ENCODE data around the gene CYTH1. TPM values are rescaled to one million over a fixed set of nuclear protein-coding genes. Genes with fewer than 3 reads are reported as not detected.

CYTH1 gene
- total RNA-seq, 1 donor from 2014 or later = 62.9 TPM

DNA sequence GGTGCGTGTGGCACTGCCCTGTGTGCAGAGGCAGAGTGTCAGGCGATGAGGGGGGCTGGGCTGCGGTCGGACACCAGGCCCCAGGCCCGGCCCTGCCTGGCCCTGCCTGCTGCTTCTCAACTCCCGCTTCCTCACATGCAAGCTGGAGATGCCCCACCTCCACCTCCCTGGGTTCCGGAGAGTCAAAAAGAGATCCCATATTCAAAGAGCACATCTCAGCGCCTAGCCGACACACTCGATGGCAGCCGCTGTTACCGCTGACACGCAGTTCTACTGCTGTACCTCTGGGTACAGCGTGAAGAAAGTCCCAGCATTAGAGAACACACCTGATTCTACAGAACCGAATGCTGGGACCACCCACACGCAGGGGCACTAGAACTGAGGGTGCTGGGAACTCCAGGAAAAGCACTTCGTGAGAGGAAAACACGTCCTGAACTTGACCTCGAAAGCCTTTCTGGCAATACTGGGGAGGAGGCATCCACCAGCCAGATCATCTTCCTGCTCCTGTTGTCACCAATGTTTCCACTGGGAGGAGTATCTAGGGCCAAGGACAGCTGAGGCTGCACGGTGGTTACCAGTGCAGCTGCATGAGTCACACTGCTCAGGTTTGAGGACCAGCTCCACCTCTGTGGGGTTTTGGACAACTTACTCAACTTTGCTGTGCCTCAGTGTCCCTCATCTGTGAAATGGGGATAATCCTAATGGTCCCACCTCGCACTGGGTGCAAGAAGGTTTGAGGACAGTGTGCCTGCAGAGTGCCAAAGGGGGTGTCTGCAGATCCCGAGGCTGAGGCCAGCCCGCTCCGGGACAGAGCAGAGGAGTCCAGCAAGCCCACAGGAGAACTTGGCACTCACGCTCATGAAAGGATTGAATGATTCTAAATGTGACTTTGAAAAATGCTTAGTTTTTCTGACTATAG, 104.5 kb downstream of the CYTH1 start:
- TF ChIP-seq POLR2AphosphoS5 (IDR thresholded peaks at IDR 0.05; ENCODE audit: insufficient read depth in 1 of 2, low read depth in 1 of 2) = no peak
- TF ChIP-seq, protein P1, sequence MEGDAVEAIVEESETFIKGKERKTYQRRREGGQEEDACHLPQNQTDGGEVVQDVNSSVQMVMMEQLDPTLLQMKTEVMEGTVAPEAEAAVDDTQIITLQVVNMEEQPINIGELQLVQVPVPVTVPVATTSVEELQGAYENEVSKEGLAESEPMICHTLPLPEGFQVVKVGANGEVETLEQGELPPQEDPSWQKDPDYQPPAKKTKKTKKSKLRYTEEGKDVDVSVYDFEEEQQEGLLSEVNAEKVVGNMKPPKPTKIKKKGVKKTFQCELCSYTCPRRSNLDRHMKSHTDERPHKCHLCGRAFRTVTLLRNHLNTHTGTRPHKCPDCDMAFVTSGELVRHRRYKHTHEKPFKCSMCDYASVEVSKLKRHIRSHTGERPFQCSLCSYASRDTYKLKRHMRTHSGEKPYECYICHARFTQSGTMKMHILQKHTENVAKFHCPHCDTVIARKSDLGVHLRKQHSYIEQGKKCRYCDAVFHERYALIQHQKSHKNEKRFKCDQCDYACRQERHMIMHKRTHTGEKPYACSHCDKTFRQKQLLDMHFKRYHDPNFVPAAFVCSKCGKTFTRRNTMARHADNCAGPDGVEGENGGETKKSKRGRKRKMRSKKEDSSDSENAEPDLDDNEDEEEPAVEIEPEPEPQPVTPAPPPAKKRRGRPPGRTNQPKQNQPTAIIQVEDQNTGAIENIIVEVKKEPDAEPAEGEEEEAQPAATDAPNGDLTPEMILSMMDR (IDR thresholded peaks at IDR 0.05) = no peak
- no peak for TF ChIP-seq POLR2A (IDR thresholded peaks at IDR 0.05)
- intact Hi-C loops (cut with DNase I) = no loop called here
- no peak overlapping the region for H3K4me3 ChIP-seq
- H3K9me3 ChIP-seq = no peaks in the 10 kb centered on the region
- H3K4me1 ChIP-seq = peaks cover 18% of the 10 kb centered on the region
- DNase-seq (ENCODE audit: extremely low spot score in 2 of 2) = no peak
- peaks cover 0 to 55% of the 10 kb centered on the region in 2 donors for H3K36me3 ChIP-seq
- H3K27ac ChIP-seq = no peak overlapping the region
- no peaks in the 10 kb centered on the region for H3K27me3 ChIP-seq

DNA sequence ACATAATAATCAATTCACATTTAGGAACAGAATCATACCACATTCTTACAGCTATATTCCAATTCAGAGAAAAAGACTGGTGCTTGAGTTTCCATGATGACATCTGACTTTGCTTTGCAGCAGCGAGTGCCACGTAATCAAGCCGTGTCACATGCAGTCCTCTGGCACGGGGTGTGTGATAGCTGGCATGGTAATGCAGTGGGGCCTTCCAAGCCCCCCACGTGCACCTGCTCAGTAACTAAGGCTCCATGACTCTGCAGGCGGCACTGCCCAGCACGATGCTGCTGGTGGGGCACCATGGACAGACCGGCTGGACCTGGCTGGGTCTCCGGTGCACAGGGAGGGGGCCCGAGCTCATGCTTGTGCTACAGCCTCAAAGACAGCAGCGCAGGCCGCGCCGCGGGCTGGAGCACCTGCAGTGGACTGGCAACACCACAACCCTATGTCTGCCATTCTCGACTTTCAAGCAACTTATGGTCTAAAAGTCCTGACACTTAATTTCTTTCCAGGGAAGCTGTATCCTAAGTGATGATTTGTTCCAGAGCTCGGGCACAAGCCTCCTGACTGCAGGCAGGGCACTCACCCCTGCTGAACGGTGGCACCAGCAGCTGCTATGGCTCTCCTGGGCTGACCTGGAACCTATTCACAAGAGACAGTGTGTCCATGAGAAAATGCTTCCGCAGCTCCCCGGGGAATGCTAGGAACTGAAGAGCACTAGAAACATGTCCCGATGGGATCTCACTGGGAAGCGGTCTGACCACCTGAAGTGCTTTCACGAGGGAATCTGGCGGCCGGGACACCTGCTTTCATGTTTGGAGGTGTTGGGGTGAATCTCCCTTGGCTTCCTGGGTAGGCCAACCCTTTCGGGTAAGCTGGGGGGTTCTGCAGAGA, 105.4 kb downstream of the CYTH1 start:
- Histone ChIP-seq H3K4me3 (no peak overlapping the region), H3K27ac (no peak overlapping the region), H3K9me3 (no peaks in the 10 kb centered on the region), H3K36me3 (peaks cover 0 to 55% of the 10 kb centered on the region in 2 donors), H3K4me1 (peaks cover 18% of the 10 kb centered on the region), H3K27me3 (no peaks in the 10 kb centered on the region)
- intact Hi-C loops (cut with DNase I) = no loop called here
- no peak for DNase-seq (ENCODE audit: extremely low spot score in 2 of 2)
- TF ChIP-seq POLR2A (IDR thresholded peaks at IDR 0.05) = no peak
- TF ChIP-seq POLR2AphosphoS5 (IDR thresholded peaks at IDR 0.05; ENCODE audit: insufficient read depth in 1 of 2, low read depth in 1 of 2) = no peak
- TF ChIP-seq, protein P1 (IDR thresholded peaks at IDR 0.05) = no peak

DNA sequence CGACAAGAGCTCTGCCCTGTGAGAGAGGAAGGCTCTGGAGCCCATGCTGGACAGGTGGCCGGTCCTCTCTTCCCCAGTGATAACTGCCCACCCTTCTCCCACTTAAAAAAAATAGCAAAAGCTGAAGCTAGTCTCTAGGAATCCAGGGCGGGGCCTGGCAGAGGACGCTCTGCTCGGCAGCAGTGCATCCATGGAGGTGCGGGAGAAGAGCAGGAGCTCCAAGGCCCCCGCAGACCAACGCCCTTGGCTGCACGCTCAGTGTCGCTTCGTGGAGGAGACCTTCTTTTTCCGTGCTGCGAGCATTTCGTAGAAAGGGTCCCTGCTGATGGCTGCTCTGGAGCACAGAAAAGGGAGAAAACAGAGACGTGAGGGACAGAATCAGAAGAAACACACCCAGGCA, 106.2 kb downstream of the CYTH1 start:
- intact Hi-C loops (cut with DNase I) = no loop called here
- Histone ChIP-seq H3K27ac (no peak overlapping the region), H3K27me3 (no peaks in the 10 kb centered on the region), H3K4me1 (peaks cover 10% of the 10 kb centered on the region), H3K36me3 (peaks cover 0 to 55% of the 10 kb centered on the region in 2 donors), H3K4me3 (no peak overlapping the region), H3K9me3 (no peaks in the 10 kb centered on the region)
- TF ChIP-seq POLR2A (IDR thresholded peaks at IDR 0.05) (no peak), POLR2AphosphoS5 (IDR thresholded peaks at IDR 0.05; ENCODE audit: insufficient read depth in 1 of 2, low read depth in 1 of 2) (no peak)
- TF ChIP-seq, protein P1 (IDR thresholded peaks at IDR 0.05) = no peak
- DNase-seq (ENCODE audit: extremely low spot score in 2 of 2) = no peak

GRCh38 chr17:78675316-78675616, 106.8 kb downstream of the CYTH1 start:
- Histone ChIP-seq H3K4me3 (no peak overlapping the region), H3K9me3 (no peaks in the 10 kb centered on the region), H3K27ac (no peak overlapping the region), H3K27me3 (no peaks in the 10 kb centered on the region), H3K4me1 (peaks cover 6% of the 10 kb centered on the region), H3K36me3 (peaks cover 0 to 55% of the 10 kb centered on the region in 2 donors)
- intact Hi-C loops (cut with DNase I) = no loop called here
- TF ChIP-seq, protein P1 (IDR thresholded peaks at IDR 0.05) = no peak
- TF ChIP-seq POLR2A (IDR thresholded peaks at IDR 0.05) = no peak
- no peak for TF ChIP-seq POLR2AphosphoS5 (IDR thresholded peaks at IDR 0.05; ENCODE audit: insufficient read depth in 1 of 2, low read depth in 1 of 2)
- DNase-seq (ENCODE audit: extremely low spot score in 2 of 2) = no peak

All from vagina (tissue), 2 donors.